K562 (cell line): ENCODE measurements around the gene TRIM45. TPM values are rescaled to one million over a fixed set of nuclear protein-coding genes. Genes with fewer than 3 reads are reported as not detected.

ENCODE experiments used
- ATF7 ChIP-seq: fragments of 450-650 bp; IDR thresholded peaks from 2 replicates; pipeline ENCODE4 v1.7.1; 2014; ENCODE audit warnings: mild to moderate bottlenecking, moderate library complexity
- CC2D1A ChIP-seq: fragments of 450-650 bp; IDR thresholded peaks from 2 replicates; pipeline ENCODE4 v1.6.1; 2017; ENCODE audit warnings: mild to moderate bottlenecking
- COPS2 ChIP-seq: fragments of 450-650 bp; conservative IDR thresholded peaks from 2 replicates; pipeline ENCODE4 v1.6.1; 2016; ENCODE audit warnings: mild to moderate bottlenecking, moderate library complexity
- E2F1 ChIP-seq: sonication (generic); formaldehyde crosslinking; IDR thresholded peaks from 2 replicates; pipeline ENCODE4 v1.8.1; 2023; ENCODE audit warnings: mild to moderate bottlenecking, missing genetic modification reagents, moderate library complexity
- GTF2E2 ChIP-seq: fragments of 200-800 bp; sonication (Bioruptor generic); IDR thresholded peaks from 2 replicates; pipeline ENCODE4 v1.6.1; 2016; ENCODE audit warnings: missing genetic modification characterization, missing compliant biosample characterization
- MXI1 ChIP-seq: IDR thresholded peaks from 2 replicates; pipeline ENCODE4 v1.6.1; 2011; ENCODE audit warnings: low read depth, mild to moderate bottlenecking, improper control_type of control experiment, low read length
- NCOA6 ChIP-seq: fragments of 450-650 bp; IDR thresholded peaks from 2 replicates; pipeline ENCODE4 v1.6.1; 2017; ENCODE audit warnings: mild to moderate bottlenecking
- SFPQ ChIP-seq: fragments of 200-400 bp; formaldehyde crosslinking; IDR thresholded peaks from 2 replicates; pipeline ENCODE4 v1.6.1; 2017; ENCODE audit warnings: mild to moderate bottlenecking, low read depth, low read length, moderate library complexity
- SMC3 ChIP-seq: conservative IDR thresholded peaks from 2 replicates; pipeline ENCODE4 v1.6.1; 2011; ENCODE audit warnings: low read depth, low read length, improper control_type of control experiment; ENCODE audit not compliant: insufficient read depth
- THAP12 ChIP-seq: fragments of 250-450 bp; sonication (Bioruptor Pico); IDR thresholded peaks from 2 replicates; pipeline ENCODE4 v1.9.0; 2021; ENCODE audit warnings: mild to moderate bottlenecking, inconsistent platforms
- THRB ChIP-seq: fragments of 450-650 bp; formaldehyde crosslinking; conservative IDR thresholded peaks from 2 replicates; pipeline ENCODE4 v1.4.0; 2022; ENCODE audit warnings: mild to moderate bottlenecking, missing genetic modification characterization
- ZEB2 ChIP-seq: fragments of 450-650 bp; IDR thresholded peaks from 2 replicates; pipeline ENCODE4 v1.6.1; 2016
- ZNF280B ChIP-seq: fragments of 250-450 bp; sonication (Bioruptor Pico); IDR thresholded peaks from 2 replicates; pipeline ENCODE4 v1.5.1; 2021; ENCODE audit warnings: mild to moderate bottlenecking
- ZNF740 ChIP-seq, 3 experiments: fragments of 200-800 bp in 1 of 3; sonication (Bioruptor generic) in 1 of 3; sonication (generic) in 1 of 3; formaldehyde crosslinking in 1 of 3; IDR thresholded peaks; 2 replicates each; pipeline versions ENCODE4 v1.6.1 to v1.8.0; 2016 to 2022; ENCODE audit warnings: mild to moderate bottlenecking in 2 of 3, missing compliant biosample characterization in 2 of 3, missing genetic modification characterization in 2 of 3, missing genetic modification reagents in 1 of 3
- polyA plus RNA-seq, 8 experiments: library from polyadenylated mRNA; depleted of rRNA in 4 of 8; stranded (reverse) in 5 of 8; unstranded in 3 of 8; fragments of >200 nt; fragmentation: Nextera tagmentation in 2 of 8; fragmentation: Illumina TruSeq in 1 of 8; extraction: Ambion mirVana in 2 of 8; extraction: Trizol in 1 of 8; gene quantifications; 2 replicates each; pipeline versions ENCODE4 v1.2.1 to v1.2.3, GENCODE V29; 2011 to 2014; ENCODE audit warnings: inconsistent platforms in 1 of 8, missing spikeins in 1 of 8
- total RNA-seq, 7 experiments: library from RNA; depleted of rRNA in 6 of 7; stranded (reverse); fragments of >200 nt in 6 of 7; fragmentation: Illumina TruSeq in 2 of 7; extraction: Trizol in 2 of 7; gene quantifications; 2 replicates each; pipeline versions ENCODE4 v1.2.1 to v1.2.3, GENCODE V29; 2011 to 2021; ENCODE audit warnings: low replicate concordance in 1 of 7

The TRIM45 gene
- total and polyA plus RNA-seq, 9 of the 15 experiments (the other 6 are each of a cell fraction or from before 2014, with no cell fraction given), result 1.9 to 6.2 (median 3.6) TPM

GRCh38 chr1:117121589-117122329 lies at the start of gene TRIM45 (continued):
- TF ChIP-seq ZNF740 (CRISPR knock-in tag; IDR thresholded peaks at IDR 0.05), result no peak
- TF ChIP-seq ZNF740 (tag; IDR thresholded peaks at IDR 0.05), result no peak
- no peak for TF ChIP-seq ZNF280B (CRISPR knock-in tag)
- peak; percentile 46; the same call in 1 of the 2 replicates for TF ChIP-seq E2F1 (CRISPR knock-in tag)
- peak; percentile 81 for TF ChIP-seq ATF7
- TF ChIP-seq THAP12, result no peak
- no peak for TF ChIP-seq MXI1
- TF ChIP-seq SMC3, result no peak
- no peak for TF ChIP-seq COPS2
- 0 out of 2 replicates have a peak, but pooled peaks have one; percentile 2 for TF ChIP-seq THRB
- peak; percentile 61 for TF ChIP-seq NCOA6
- TF ChIP-seq CC2D1A, result peak; percentile 67
- no peak for TF ChIP-seq GTF2E2 (tag)
- no peak for TF ChIP-seq ZEB2
- no peak for TF ChIP-seq SFPQ
